ENCODE results near the gene RGS10. TPM values are rescaled to one million over a fixed set of nuclear protein-coding genes. Genes with fewer than 3 reads are reported as not detected.

The RGS10 gene
- total and polyA plus RNA-seq, 7 donors: 54.1 to 192 (median 125) TPM

DNA sequence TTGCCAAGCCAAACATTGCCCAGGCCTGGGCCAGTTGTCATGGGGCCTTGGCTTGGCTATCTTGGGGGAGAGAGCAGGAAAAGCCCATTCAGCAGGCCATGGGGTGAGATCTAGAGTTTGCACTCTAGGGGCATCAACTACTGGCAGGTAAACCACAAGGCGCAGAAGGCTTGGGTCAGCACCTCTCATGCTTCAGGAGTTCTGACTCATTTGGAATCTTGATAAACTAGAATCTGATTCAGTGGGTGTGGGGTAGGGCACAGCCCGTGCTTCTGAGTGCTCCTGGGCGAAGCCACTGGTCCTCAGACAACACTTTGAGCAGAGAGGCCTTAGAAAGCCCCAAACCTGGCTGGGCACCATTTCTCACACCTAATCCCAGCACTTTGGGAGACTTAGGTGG is 81.1 kb downstream of the RGS10 start:
- H3K4me1 ChIP-seq: no peaks in the 10 kb centered on the region
- H3K27ac ChIP-seq: no peak overlapping the region
- DNase-seq: no peak
- peaks cover 0 to 11% (median 1%) of the 10 kb centered on the region in 4 donors for H3K36me3 ChIP-seq
- no peaks in the 10 kb centered on the region for H3K27me3 ChIP-seq
- TF ChIP-seq POLR2A (IDR thresholded peaks at IDR 0.05) (no peak), EP300 (IDR thresholded peaks at IDR 0.05) (no peak), POLR2AphosphoS5 (IDR thresholded peaks at IDR 0.05) (no peak)
- TF ChIP-seq, protein P1, sequence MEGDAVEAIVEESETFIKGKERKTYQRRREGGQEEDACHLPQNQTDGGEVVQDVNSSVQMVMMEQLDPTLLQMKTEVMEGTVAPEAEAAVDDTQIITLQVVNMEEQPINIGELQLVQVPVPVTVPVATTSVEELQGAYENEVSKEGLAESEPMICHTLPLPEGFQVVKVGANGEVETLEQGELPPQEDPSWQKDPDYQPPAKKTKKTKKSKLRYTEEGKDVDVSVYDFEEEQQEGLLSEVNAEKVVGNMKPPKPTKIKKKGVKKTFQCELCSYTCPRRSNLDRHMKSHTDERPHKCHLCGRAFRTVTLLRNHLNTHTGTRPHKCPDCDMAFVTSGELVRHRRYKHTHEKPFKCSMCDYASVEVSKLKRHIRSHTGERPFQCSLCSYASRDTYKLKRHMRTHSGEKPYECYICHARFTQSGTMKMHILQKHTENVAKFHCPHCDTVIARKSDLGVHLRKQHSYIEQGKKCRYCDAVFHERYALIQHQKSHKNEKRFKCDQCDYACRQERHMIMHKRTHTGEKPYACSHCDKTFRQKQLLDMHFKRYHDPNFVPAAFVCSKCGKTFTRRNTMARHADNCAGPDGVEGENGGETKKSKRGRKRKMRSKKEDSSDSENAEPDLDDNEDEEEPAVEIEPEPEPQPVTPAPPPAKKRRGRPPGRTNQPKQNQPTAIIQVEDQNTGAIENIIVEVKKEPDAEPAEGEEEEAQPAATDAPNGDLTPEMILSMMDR (IDR thresholded peaks at IDR 0.05): no peak
- WGBS, 2 donors: 78 to 87% methylated on average over 3 of the region's 3 CpGs
- no peak overlapping the region for H3K4me3 ChIP-seq
- H3K9me3 ChIP-seq: no peaks in the 10 kb centered on the region
- intact Hi-C loops (cut with DNase I): no loop called here

DNA sequence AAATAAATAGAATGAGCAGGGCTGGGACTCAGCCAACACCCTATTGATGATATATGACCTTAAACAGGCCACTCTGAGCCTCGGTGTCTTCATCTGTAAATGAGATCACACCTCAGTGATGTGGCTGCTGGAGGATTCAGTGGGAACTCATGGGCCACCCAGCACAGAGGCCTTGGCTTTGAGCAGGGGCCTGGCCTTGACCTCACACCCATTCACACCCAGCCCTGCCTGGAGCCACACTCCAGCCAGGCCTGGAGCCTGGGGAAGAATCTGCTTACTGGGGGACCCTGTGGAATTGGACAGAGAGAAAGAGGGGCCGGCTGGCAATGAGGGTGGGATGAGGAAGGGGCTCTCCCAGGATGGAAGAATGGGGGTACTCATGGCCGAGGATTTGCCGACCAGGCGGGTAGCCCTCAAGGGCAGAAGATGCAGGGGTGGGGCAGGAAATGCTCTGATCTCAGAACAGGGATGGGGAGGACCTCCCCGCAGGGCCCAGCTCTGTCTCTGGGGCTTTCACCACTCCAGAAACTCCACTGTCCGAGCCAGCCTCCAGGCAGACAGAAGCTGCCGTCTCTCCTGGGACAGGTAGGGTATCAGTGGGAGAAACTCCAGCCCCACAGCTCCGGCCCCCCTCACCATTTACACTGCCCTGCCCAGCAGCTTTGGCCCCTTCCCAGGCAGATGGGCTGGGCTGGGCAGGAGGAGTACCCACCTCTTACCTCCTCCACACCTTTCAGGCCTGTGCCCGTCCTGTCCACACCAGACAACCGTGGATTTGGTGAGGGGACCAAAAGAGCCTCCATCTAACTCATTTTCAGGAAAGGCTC is 81.9 kb downstream of the RGS10 start:
- 88 to 90% methylated on average over 11 of the region's 11 CpGs for WGBS, 2 donors
- TF ChIP-seq POLR2A (IDR thresholded peaks at IDR 0.05): no peak
- TF ChIP-seq EP300 (IDR thresholded peaks at IDR 0.05): no peak
- TF ChIP-seq, protein P1 (IDR thresholded peaks at IDR 0.05): no peak
- TF ChIP-seq POLR2AphosphoS5 (IDR thresholded peaks at IDR 0.05): no peak
- no peak for DNase-seq

DNA sequence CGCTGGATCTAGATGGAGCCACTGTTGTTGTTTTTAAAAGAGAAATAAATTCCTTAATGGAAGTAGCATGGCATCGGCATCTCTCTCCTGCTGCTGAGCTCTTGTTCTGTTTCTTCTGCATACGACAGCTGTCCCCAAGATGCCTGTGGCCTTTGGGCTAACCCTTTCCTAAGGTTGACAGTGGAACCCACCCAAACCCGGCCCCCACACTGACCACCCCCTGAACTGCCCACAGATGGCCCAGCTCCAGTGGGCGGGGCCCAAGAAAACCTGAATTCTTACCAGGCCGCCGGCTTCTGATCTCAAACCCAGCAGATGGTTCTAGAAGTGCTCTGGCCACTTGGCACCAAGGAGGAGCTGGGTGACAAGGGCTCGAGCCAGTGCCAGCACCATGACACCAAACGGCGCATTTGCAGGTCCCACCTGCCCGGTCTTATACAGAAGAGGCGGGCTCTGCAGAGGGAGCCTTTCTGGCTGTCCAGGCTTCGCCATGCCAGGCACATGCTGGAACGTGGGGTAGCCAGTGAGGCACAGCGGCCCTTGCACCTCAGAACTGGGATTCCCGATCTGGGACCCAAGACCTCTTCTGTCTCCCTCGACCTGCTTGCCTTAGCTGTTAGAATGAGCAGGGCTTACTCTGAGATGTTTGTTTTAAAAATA is 82.7 kb downstream of the RGS10 start:
- Histone ChIP-seq H3K27me3 (no peaks in the 10 kb centered on the region), H3K27ac (no peak overlapping the region), H3K4me1 (no peaks in the 10 kb centered on the region), H3K9me3 (no peaks in the 10 kb centered on the region), H3K4me3 (no peak overlapping the region), H3K36me3 (peaks cover 0 to 25% (median 1%) of the 10 kb centered on the region in 4 donors)
- TF ChIP-seq POLR2AphosphoS5 (IDR thresholded peaks at IDR 0.05) (no peak), EP300 (IDR thresholded peaks at IDR 0.05) (no peak), POLR2A (IDR thresholded peaks at IDR 0.05) (no peak)
- TF ChIP-seq, protein P1 (IDR thresholded peaks at IDR 0.05): no peak
- no peak for DNase-seq
- WGBS, 2 donors: 88 to 89% methylated on average over 17 of the region's 17 CpGs
- intact Hi-C loops (cut with DNase I): no loop called here

More for the DNA sequence above, 81.9 kb downstream of the RGS10 start:
- no peaks in the 10 kb centered on the region for H3K9me3 ChIP-seq
- no peak overlapping the region for H3K4me3 ChIP-seq
- no peaks in the 10 kb centered on the region for H3K27me3 ChIP-seq
- H3K36me3 ChIP-seq: peaks cover 0 to 19% (median 1%) of the 10 kb centered on the region in 4 donors
- H3K27ac ChIP-seq: no peak overlapping the region
- intact Hi-C loops (cut with DNase I): no loop called here
- H3K4me1 ChIP-seq: no peaks in the 10 kb centered on the region

DNA sequence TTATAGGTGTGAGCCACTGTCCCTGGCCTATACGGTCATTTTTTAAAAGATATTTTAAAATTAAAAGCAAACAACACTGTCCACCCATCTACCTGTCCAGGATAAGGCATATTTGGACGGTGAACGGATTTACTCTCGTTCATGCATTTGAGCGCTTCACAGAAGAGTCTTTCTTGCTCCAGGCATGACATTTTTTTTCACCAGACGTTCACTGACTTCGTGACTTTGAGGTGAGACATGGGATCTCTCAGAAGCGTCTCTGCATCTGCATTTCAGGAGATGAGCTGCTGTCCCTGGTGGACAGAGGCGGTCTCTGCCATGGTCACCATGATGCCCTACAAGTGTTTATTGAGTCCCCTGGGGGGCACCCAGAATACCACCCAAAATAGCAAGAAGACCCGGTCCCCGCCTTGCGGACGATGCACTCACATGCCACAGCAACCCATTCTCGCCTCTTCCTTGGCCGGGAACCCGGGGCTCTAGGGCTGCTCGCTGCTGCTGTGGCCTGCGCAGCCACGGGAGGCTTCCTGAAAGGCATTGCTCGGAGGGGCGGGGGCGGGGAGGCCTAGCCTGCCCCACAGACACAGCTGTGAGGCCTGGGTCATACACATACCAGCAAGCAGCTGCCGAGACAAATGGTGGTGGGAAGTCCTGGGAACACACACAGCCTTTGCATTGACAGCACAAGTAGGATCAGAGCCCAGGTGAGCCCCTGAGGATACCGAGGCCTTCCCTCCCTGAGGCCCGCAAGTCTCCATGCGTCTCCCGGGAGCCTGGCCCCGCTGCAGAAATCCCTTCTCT is 84.4 kb downstream of the RGS10 start:
- intact Hi-C loops (cut with DNase I): no loop called here
- no peak for DNase-seq
- TF ChIP-seq POLR2A (IDR thresholded peaks at IDR 0.05) (no peak), POLR2AphosphoS5 (IDR thresholded peaks at IDR 0.05) (no peak)
- H3K27ac ChIP-seq: no peak overlapping the region
- H3K36me3 ChIP-seq: peaks cover 0 to 41% (median 9%) of the 10 kb centered on the region in 4 donors
- no peak overlapping the region for H3K4me3 ChIP-seq
- H3K4me1 ChIP-seq: no peaks in the 10 kb centered on the region
- 89 to 92% methylated on average over 28 of the region's 28 CpGs for WGBS, 2 donors
- H3K27me3 ChIP-seq: no peaks in the 10 kb centered on the region
- no peaks in the 10 kb centered on the region for H3K9me3 ChIP-seq

DNA sequence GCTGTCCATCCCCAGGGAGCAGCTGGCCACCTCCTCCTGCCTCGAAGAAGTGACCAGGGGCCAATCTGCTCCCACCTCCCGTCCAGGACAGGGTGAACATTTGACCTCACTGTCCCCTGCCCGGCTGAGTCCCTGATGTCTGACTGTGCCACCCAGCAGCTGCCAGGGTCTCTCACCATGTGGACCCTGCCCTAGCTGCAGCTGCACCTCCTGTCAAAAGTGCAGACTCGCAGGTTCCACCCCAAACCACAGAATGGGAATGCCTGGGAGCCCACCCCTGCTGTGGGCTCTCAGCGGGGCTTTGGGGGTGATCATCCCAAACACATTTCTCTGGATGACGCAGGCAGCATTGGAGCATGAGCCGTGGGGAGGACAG is 86.1 kb downstream of the RGS10 start:
- intact Hi-C loops (cut with DNase I): no loop called here
- Histone ChIP-seq H3K27ac (no peak overlapping the region), H3K4me1 (no peaks in the 10 kb centered on the region), H3K36me3 (peaks cover 0 to 48% (median 12%) of the 10 kb centered on the region in 4 donors), H3K9me3 (no peaks in the 10 kb centered on the region), H3K4me3 (no peak overlapping the region), H3K27me3 (no peaks in the 10 kb centered on the region)
- WGBS, 2 donors: 86 to 92% methylated on average over 7 of the region's 7 CpGs
- no peak for DNase-seq
- no peak for TF ChIP-seq POLR2AphosphoS5 (IDR thresholded peaks at IDR 0.05)
- no peak for TF ChIP-seq EP300 (IDR thresholded peaks at IDR 0.05)
- TF ChIP-seq, protein P1 (IDR thresholded peaks at IDR 0.05): no peak
- TF ChIP-seq POLR2A (IDR thresholded peaks at IDR 0.05): no peak

Data from sigmoid colon (tissue), 7 donors.